Measurements from ENCODE around the gene PPP1R9B.

PPP1R9B gene

GRCh38 chr17:50196826-50197225, 46.3 kb upstream of the PPP1R9B start:
- no peak for DNase-seq
- Histone ChIP-seq H3K27ac (peak overlapping the region; percentile 98), H3K36me3 (replicated peaks) (peaks cover 91% of the 10 kb centered on the region), H3K4me3 (ENCODE audit: low read depth, low read length) (peak overlapping the region; percentile 100), H3K27me3 (replicated peaks) (no peaks in the 10 kb centered on the region)
- in situ Hi-C loops (cut with HindIII; ENCODE audit: low pct_ligation_motif_present, low sequenced_read_pairs), result no loop called here
- no peak for TF ChIP-seq CTCF (IDR thresholded peaks at IDR 0.05; ENCODE audit: low read depth, low read length, missing control alignments)

- H3K4me3 ChIP-seq (ENCODE audit: low read depth, low read length), result peak overlapping the region; percentile 100
- no peak for DNase-seq
- peaks cover 95% of the 10 kb centered on the region for H3K36me3 ChIP-seq (replicated peaks)
- in situ Hi-C loops (cut with HindIII; ENCODE audit: low pct_ligation_motif_present, low sequenced_read_pairs), result no loop called here
- H3K27ac ChIP-seq, result peak overlapping the region; percentile 98
- no peaks in the 10 kb centered on the region for H3K27me3 ChIP-seq (replicated peaks)
- no peak for TF ChIP-seq CTCF (IDR thresholded peaks at IDR 0.05; ENCODE audit: low read depth, low read length, missing control alignments)
These were observed 45.6 kb upstream of the PPP1R9B start for GRCh38 chr17:50196036-50196435.

- Histone ChIP-seq H3K27ac (peak overlapping the region; percentile 98), H3K27me3 (replicated peaks) (no peaks in the 10 kb centered on the region), H3K36me3 (replicated peaks) (peaks cover 95% of the 10 kb centered on the region), H3K4me3 (ENCODE audit: low read depth, low read length) (peak overlapping the region; percentile 100)
- DNase-seq, result no peak
- peak; percentile 68 for TF ChIP-seq CTCF (IDR thresholded peaks at IDR 0.05; ENCODE audit: low read depth, low read length, missing control alignments)
- in situ Hi-C loops (cut with HindIII; ENCODE audit: low pct_ligation_motif_present, low sequenced_read_pairs), result no loop called here
These were observed 44.7 kb upstream of the PPP1R9B start for GRCh38 chr17:50194934-50195865.

- Histone ChIP-seq H3K27me3 (replicated peaks) (no peaks in the 10 kb centered on the region), H3K4me3 (ENCODE audit: low read depth, low read length) (peak overlapping the region; percentile 12), H3K27ac (peak overlapping the region; percentile 98), H3K36me3 (replicated peaks) (peaks cover 98% of the 10 kb centered on the region)
- in situ Hi-C loops (cut with HindIII; ENCODE audit: low pct_ligation_motif_present, low sequenced_read_pairs), result no loop called here
- no peak for DNase-seq
- no peak for TF ChIP-seq CTCF (IDR thresholded peaks at IDR 0.05; ENCODE audit: low read depth, low read length, missing control alignments)
These were observed 43.9 kb upstream of the PPP1R9B start for GRCh38 chr17:50194140-50194933.

GRCh38 chr17:50192618-50193291, 42.3 kb upstream of the PPP1R9B start:
- in situ Hi-C loops (cut with HindIII; ENCODE audit: low pct_ligation_motif_present, low sequenced_read_pairs), result no loop called here
- no peak for DNase-seq
- no peaks in the 10 kb centered on the region for H3K27me3 ChIP-seq (replicated peaks)
- H3K36me3 ChIP-seq (replicated peaks), result peaks cover 99% of the 10 kb centered on the region
- TF ChIP-seq CTCF (IDR thresholded peaks at IDR 0.05; ENCODE audit: low read depth, low read length, missing control alignments), result no peak
- peak overlapping the region; percentile 6 for H3K4me3 ChIP-seq (ENCODE audit: low read depth, low read length)
- peak overlapping the region; percentile 98 for H3K27ac ChIP-seq

Data from brain microvascular endothelial cell (primary cell).